ENCODE measurements around the gene CHST11. TPM values are rescaled to one million over a fixed set of nuclear protein-coding genes. Genes with fewer than 3 reads are reported as not detected.
A peak's percentile ranks its signal among the peaks of the same experiment; 100 is the strongest.

Gene CHST11
- total and polyA plus RNA-seq, 9 of the 15 experiments (the other 6 are each of a cell fraction or from before 2014, with no cell fraction given): 2.3 to 38.7 (median 15.0) TPM

- TF ChIP-seq PBX2 (CRISPR knock-in tag; IDR thresholded peaks at IDR 0.05; ENCODE audit: low read depth): no peak
- TF ChIP-seq PBX2 (tag; conservative IDR thresholded peaks at IDR 0.05; ENCODE audit: low read depth): no peak
- TF ChIP-seq SLC30A9 (CRISPR knock-in tag; IDR thresholded peaks at IDR 0.05): no peak
- TF ChIP-seq CAMTA2 (CRISPR knock-in tag; conservative IDR thresholded peaks at IDR 0.05): 0 out of 2 replicates have a peak, but pooled peaks have one; percentile 41
- TF ChIP-seq THRB (CRISPR knock-in tag; conservative IDR thresholded peaks at IDR 0.05): no peak
- TF ChIP-seq IFI16 (CRISPR knock-in tag; IDR thresholded peaks at IDR 0.05): no peak
- no peak for TF ChIP-seq NFIX (CRISPR knock-in tag; IDR thresholded peaks at IDR 0.05; ENCODE audit: low read depth)
- peak; percentile 49 for TF ChIP-seq EP300 (IDR thresholded peaks at IDR 0.05; ENCODE audit: low read length)
- TF ChIP-seq ZNF124 (CRISPR knock-in tag; IDR thresholded peaks at IDR 0.05): no peak
- no peak for TF ChIP-seq SMARCE1 (IDR thresholded peaks at IDR 0.05)
- no peak for TF ChIP-seq ZNF23 (CRISPR knock-in tag; IDR thresholded peaks at IDR 0.05)
- peak; percentile 10; the same call in 1 of the 2 replicates for TF ChIP-seq SMARCA4 (IDR thresholded peaks at IDR 0.05)
- no peak for TF ChIP-seq MED1 (CRISPR knock-in tag; IDR thresholded peaks at IDR 0.05; ENCODE audit: borderline replicate concordance)
- no peak for TF ChIP-seq ZFP36 (IDR thresholded peaks at IDR 0.05; ENCODE audit: low read depth, low read length, partially characterized antibody)
- no peak for TF ChIP-seq YY1 (IDR thresholded peaks at IDR 0.05; ENCODE audit: borderline replicate concordance in 1 of 3, control insufficient read depth in 1 of 3, extremely low read depth in 1 of 3, insufficient read depth in 3 of 3, insufficient read length in 1 of 3, insufficient replicate concordance in 2 of 3, low read depth in 1 of 3, low read length in 2 of 3)
- TF ChIP-seq ZNF507 (tag; conservative IDR thresholded peaks at IDR 0.05): no peak
- no peak for TF ChIP-seq ZNF77 (CRISPR knock-in tag; IDR thresholded peaks at IDR 0.05)
- no peak for TF ChIP-seq SIN3A (IDR thresholded peaks at IDR 0.05; ENCODE audit: borderline replicate concordance in 2 of 2, control insufficient read depth in 1 of 2, low read depth in 2 of 2, low read length in 2 of 2)
- no peak for TF ChIP-seq MAFG (tag; conservative IDR thresholded peaks at IDR 0.05)
- no peak for TF ChIP-seq ERF (CRISPR knock-in tag; IDR thresholded peaks at IDR 0.05)
- TF ChIP-seq MCM5 (IDR thresholded peaks at IDR 0.05; ENCODE audit: low read depth): no peak
- peak; percentile 87 for TF ChIP-seq SMAD4 (CRISPR knock-in tag; conservative IDR thresholded peaks at IDR 0.05)
- TF ChIP-seq SRF (CRISPR knock-in tag; IDR thresholded peaks at IDR 0.05): no peak
- peak; percentile 62; the same call in 1 of the 2 replicates for TF ChIP-seq ZNF644 (tag; IDR thresholded peaks at IDR 0.05; ENCODE audit: low read depth)
- no peak; a peak in 1 of 4 replicates for TF ChIP-seq RAD21 (CRISPR knock-in tag; conservative IDR thresholded peaks at IDR 0.05 in 1 of 2, IDR thresholded peaks at IDR 0.05 in 1 of 2)
- TF ChIP-seq DMBX1 (CRISPR knock-in tag; IDR thresholded peaks at IDR 0.05; ENCODE audit: borderline replicate concordance): no peak
Measured at GRCh38 chr12:104478396-104479122, 21.8 kb downstream of the CHST11 start (continued).
